Fibroblast of lung (primary cell): ENCODE results near the gene IL15RA. TPM values are rescaled to one million over a fixed set of nuclear protein-coding genes. Genes with fewer than 3 reads are reported as not detected.

Source experiments
- DNase-seq, 2 donors: peaks; one replicate each; pipeline versions ENCODE4 v3.0.0 to v3.0.0-alpha.2; 2010; ENCODE audit warnings: low read depth in 2 of 2
- H2AFZ ChIP-seq: 2 replicates; pipeline ENCODE4 v1.5.1; 2012; ENCODE audit warnings: low read length, control low read depth, inconsistent platforms
- H3K27ac ChIP-seq: 2 replicates; pipeline ENCODE4 v1.5.1; 2011; ENCODE audit warnings: low read length, control low read depth; ENCODE audit not compliant: insufficient read depth
- H3K27me3 ChIP-seq: 2 replicates; pipeline ENCODE4 v1.5.1; 2011; ENCODE audit warnings: mild to moderate bottlenecking, low read length; ENCODE audit not compliant: control insufficient read depth, insufficient read depth
- H3K36me3 ChIP-seq: 2 replicates; pipeline ENCODE4 v1.5.1; 2011; ENCODE audit warnings: low read length; ENCODE audit not compliant: control insufficient read depth, insufficient read depth
- H3K4me1 ChIP-seq: 2 replicates; pipeline ENCODE4 v1.5.1; 2011; ENCODE audit warnings: low read length; ENCODE audit not compliant: control insufficient read depth, insufficient read depth; ENCODE audit errors: extremely low read depth
- H3K4me2 ChIP-seq: 2 replicates; pipeline ENCODE4 v1.5.1; 2011; ENCODE audit warnings: low read length, control low read depth; ENCODE audit not compliant: insufficient read depth; ENCODE audit errors: extremely low read depth
- H3K4me3 ChIP-seq, 4 experiments: fragments of 200-600 bp in 1 of 4; sonication (generic) in 1 of 4; replicated peaks in 1 of 4; 2 replicates each; pipeline ENCODE4 v1.5.1; 2011 to 2016; ENCODE audit warnings: low read length in 4 of 4, low read depth in 3 of 4, mild to moderate bottlenecking in 3 of 4, control low read depth in 2 of 4, inconsistent platforms in 1 of 4, mixed read lengths in 1 of 4; ENCODE audit not compliant: insufficient read depth in 1 of 4; ENCODE audit errors: control extremely low read depth in 1 of 4
- H3K79me2 ChIP-seq: 2 replicates; pipeline ENCODE4 v1.5.1; 2012; ENCODE audit warnings: mild to moderate bottlenecking, low read length, inconsistent platforms; ENCODE audit not compliant: control insufficient read depth, insufficient read depth
- H3K9ac ChIP-seq: 2 replicates; pipeline ENCODE4 v1.5.1; 2011; ENCODE audit warnings: mild to moderate bottlenecking, low read length, control low read depth; ENCODE audit not compliant: insufficient read depth
- H3K9me3 ChIP-seq: 2 replicates; pipeline ENCODE4 v1.5.1; 2012; ENCODE audit warnings: low read depth, low read length; ENCODE audit not compliant: control insufficient read depth, insufficient read depth
- H4K20me1 ChIP-seq: 2 replicates; pipeline ENCODE4 v1.5.1; 2011; ENCODE audit warnings: low read length; ENCODE audit not compliant: control insufficient read depth, insufficient read depth; ENCODE audit errors: extremely low read depth
- EZH2 ChIP-seq: IDR thresholded peaks from 2 replicates; pipeline ENCODE4 v1.5.1; 2012; ENCODE audit warnings: low read length, control low read depth, mild to moderate bottlenecking; ENCODE audit errors: missing control alignments
- polyA plus RNA-seq, 2 donors: library from polyadenylated mRNA; depleted of rRNA in 1 of 2; stranded (reverse) in 1 of 2; unstranded in 1 of 2; fragments of >200 nt; gene quantifications; 2 replicates each; pipeline ENCODE4 v1.2.1, GENCODE V29; 2011 to 2012; ENCODE audit warnings: missing spikeins in 1 of 2
- total RNA-seq: library from RNA; depleted of rRNA; stranded (reverse); fragments of >200 nt; gene quantifications from 2 replicates; pipeline ENCODE4 v1.2.1, GENCODE V29; 2014
- TF ChIP-seq, protein P1 (sequence below), 2 donors: IDR thresholded peaks in 1 of 2; conservative IDR thresholded peaks in 1 of 2; 1 replicate in 1 of 2; 2 replicates in 1 of 2; pipeline ENCODE4 v1.5.1; 2011 to 2012; ENCODE audit warnings: low read length in 2 of 2, control low read depth in 1 of 2, inconsistent platforms in 1 of 2, low read depth in 1 of 2, mild to moderate bottlenecking in 1 of 2

The IL15RA gene
- total and polyA plus RNA-seq, 2 donors (not counting 1 experiment from before 2014, with no cell fraction given), result 5.9 to 13.7 TPM

GRCh38 chr10:6023661-6024333 is 46.5 kb upstream of the IL15RA start:
- TF ChIP-seq EZH2, result no peak
- TF ChIP-seq, protein P1, sequence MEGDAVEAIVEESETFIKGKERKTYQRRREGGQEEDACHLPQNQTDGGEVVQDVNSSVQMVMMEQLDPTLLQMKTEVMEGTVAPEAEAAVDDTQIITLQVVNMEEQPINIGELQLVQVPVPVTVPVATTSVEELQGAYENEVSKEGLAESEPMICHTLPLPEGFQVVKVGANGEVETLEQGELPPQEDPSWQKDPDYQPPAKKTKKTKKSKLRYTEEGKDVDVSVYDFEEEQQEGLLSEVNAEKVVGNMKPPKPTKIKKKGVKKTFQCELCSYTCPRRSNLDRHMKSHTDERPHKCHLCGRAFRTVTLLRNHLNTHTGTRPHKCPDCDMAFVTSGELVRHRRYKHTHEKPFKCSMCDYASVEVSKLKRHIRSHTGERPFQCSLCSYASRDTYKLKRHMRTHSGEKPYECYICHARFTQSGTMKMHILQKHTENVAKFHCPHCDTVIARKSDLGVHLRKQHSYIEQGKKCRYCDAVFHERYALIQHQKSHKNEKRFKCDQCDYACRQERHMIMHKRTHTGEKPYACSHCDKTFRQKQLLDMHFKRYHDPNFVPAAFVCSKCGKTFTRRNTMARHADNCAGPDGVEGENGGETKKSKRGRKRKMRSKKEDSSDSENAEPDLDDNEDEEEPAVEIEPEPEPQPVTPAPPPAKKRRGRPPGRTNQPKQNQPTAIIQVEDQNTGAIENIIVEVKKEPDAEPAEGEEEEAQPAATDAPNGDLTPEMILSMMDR (conservative IDR thresholded peaks at IDR 0.05 in 1 of 2, IDR thresholded peaks at IDR 0.05 in 1 of 2; ENCODE audit: low read depth in 1 of 2, low read length in 2 of 2), result no peak
- no peak for DNase-seq
- no peak overlapping the region for H3K4me3 ChIP-seq
- H3K4me1 ChIP-seq, result no peaks in the 10 kb centered on the region
- H3K36me3 ChIP-seq, result no peaks in the 10 kb centered on the region
- no peaks in the 10 kb centered on the region for H3K9me3 ChIP-seq
- H3K27ac ChIP-seq, result no peak overlapping the region
- no peaks in the 10 kb centered on the region for H3K27me3 ChIP-seq
- H3K4me2 ChIP-seq, result no peak overlapping the region
- H3K79me2 ChIP-seq, result no peaks in the 10 kb centered on the region
- H3K9ac ChIP-seq, result no peak overlapping the region
- no peaks in the 10 kb centered on the region for H4K20me1 ChIP-seq
- no peak overlapping the region for H2AFZ ChIP-seq

DNA sequence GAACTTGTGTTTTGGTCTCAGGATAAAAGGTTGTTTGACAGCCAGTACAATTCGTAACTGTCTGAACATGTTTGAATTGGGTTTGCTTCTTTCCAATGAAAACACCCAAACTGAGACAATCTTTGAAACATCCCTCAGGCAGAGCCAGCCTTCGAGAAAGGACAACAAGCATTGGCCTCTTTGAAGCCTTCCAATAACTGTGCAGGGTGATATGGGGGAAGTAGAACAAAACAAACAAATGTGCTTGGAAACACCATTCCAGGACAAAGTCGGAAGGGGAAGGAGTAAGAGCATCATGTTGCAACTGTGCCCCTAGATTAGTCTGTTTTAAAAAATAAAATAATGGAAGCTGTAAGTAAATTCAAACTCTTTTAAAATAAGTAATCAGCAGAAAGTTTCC is 45.3 kb upstream of the IL15RA start:
- Histone ChIP-seq H3K36me3 (no peaks in the 10 kb centered on the region), H4K20me1 (no peaks in the 10 kb centered on the region), H3K9ac (no peak overlapping the region), H3K4me1 (no peaks in the 10 kb centered on the region), H2AFZ (no peak overlapping the region), H3K9me3 (no peaks in the 10 kb centered on the region), H3K27ac (no peak overlapping the region), H3K27me3 (no peaks in the 10 kb centered on the region), H3K4me3 (no peak overlapping the region), H3K4me2 (no peak overlapping the region), H3K79me2 (no peaks in the 10 kb centered on the region)
- DNase-seq, result no peak
- TF ChIP-seq, protein P1 (conservative IDR thresholded peaks at IDR 0.05 in 1 of 2, IDR thresholded peaks at IDR 0.05 in 1 of 2; ENCODE audit: low read depth in 1 of 2, low read length in 2 of 2), result no peak
- no peak for TF ChIP-seq EZH2

DNA sequence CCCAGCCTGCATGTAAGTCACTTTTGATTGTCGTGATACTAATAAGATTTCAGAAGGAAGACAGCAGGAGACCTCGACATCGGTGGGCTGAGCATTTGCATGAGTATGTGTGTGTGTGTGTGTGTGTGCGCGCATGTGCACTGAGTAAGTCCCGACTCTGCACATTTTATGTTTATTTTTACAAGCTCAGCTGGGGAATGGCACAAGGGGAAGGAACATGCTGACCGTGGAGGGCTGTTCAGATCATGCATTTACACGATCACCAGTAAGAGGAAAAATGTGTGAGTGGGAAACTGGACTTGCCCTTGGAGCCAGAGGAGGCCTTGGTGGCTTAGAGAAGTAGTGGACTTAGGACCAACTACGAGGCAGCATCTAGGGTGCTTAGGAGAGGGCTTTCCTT is 43.5 kb upstream of the IL15RA start:
- H3K36me3 ChIP-seq, result no peaks in the 10 kb centered on the region
- no peak overlapping the region for H3K4me2 ChIP-seq
- H3K27ac ChIP-seq, result no peak overlapping the region
- no peak overlapping the region for H3K9ac ChIP-seq
- no peak overlapping the region for H2AFZ ChIP-seq
- DNase-seq, result peak in 1 of 2 donors; percentile 18
- no peak overlapping the region for H3K4me3 ChIP-seq
- no peaks in the 10 kb centered on the region for H3K27me3 ChIP-seq
- no peaks in the 10 kb centered on the region for H4K20me1 ChIP-seq
- no peak for TF ChIP-seq EZH2
- TF ChIP-seq, protein P1 (conservative IDR thresholded peaks at IDR 0.05 in 1 of 2, IDR thresholded peaks at IDR 0.05 in 1 of 2; ENCODE audit: low read depth in 1 of 2, low read length in 2 of 2), result no peak
- H3K9me3 ChIP-seq, result no peaks in the 10 kb centered on the region
- H3K79me2 ChIP-seq, result no peaks in the 10 kb centered on the region
- no peaks in the 10 kb centered on the region for H3K4me1 ChIP-seq
